WTC11 (cell line): Measurements from ENCODE around the gene PLXNC1.

ENCODE experiments used
- IRF2 ChIP-seq: sonication (generic); formaldehyde crosslinking; IDR thresholded peaks from 2 replicates; pipeline ENCODE4 v1.8.0; 2022; ENCODE audit warnings: low read depth, missing genetic modification reagents, borderline replicate concordance
- SP1 ChIP-seq: sonication (generic); formaldehyde crosslinking; conservative IDR thresholded peaks from 2 replicates; pipeline ENCODE4 v1.8.1; 2022; ENCODE audit warnings: missing genetic modification reagents
- TCF7 ChIP-seq: sonication (generic); formaldehyde crosslinking; IDR thresholded peaks from 2 replicates; pipeline ENCODE4 v1.8.0; 2022; ENCODE audit warnings: mild to moderate bottlenecking, low read depth, missing genetic modification reagents, moderate library complexity
- TF ChIP-seq, protein P1 (sequence below): fragments of 200-600 bp; IDR thresholded peaks from 2 replicates; pipeline ENCODE4 v1.8.0; 2022; ENCODE audit warnings: antibody characterized with exemption
- TF ChIP-seq, protein P2 (sequence below): sonication (generic); formaldehyde crosslinking; IDR thresholded peaks from 2 replicates; pipeline ENCODE4 v1.8.1; 2022; ENCODE audit warnings: mild to moderate bottlenecking, moderate library complexity, missing genetic modification reagents
- TF ChIP-seq, protein P3 (sequence below): sonication (generic); formaldehyde crosslinking; IDR thresholded peaks from 2 replicates; pipeline ENCODE4 v1.8.0; 2022; ENCODE audit warnings: mild to moderate bottlenecking, missing genetic modification reagents
- TF ChIP-seq, protein P4 (sequence below): sonication (generic); formaldehyde crosslinking; IDR thresholded peaks from 2 replicates; pipeline ENCODE4 v1.8.1; 2023; ENCODE audit warnings: mild to moderate bottlenecking, missing genetic modification reagents, borderline replicate concordance

DNA sequence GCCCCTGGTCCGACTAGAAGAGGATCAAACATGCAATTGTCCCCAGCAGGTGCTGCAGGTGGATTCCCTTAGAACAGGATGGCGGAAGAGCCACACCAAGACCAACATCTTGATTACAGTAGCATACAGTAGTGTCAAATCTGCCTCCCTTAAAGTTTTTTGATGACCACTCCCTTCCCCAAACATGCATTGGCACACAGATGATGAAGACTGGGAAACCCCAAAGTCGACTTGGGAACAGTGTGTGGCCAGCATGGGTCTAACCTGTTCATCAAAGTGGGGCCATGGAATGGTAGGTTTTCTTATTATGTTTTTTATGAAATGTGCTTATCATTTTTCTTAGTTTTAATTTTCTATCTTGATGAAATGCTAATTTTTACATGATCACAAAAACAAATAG lies 8.8 kb downstream of the PLXNC1 start:
- TF ChIP-seq, protein P1, sequence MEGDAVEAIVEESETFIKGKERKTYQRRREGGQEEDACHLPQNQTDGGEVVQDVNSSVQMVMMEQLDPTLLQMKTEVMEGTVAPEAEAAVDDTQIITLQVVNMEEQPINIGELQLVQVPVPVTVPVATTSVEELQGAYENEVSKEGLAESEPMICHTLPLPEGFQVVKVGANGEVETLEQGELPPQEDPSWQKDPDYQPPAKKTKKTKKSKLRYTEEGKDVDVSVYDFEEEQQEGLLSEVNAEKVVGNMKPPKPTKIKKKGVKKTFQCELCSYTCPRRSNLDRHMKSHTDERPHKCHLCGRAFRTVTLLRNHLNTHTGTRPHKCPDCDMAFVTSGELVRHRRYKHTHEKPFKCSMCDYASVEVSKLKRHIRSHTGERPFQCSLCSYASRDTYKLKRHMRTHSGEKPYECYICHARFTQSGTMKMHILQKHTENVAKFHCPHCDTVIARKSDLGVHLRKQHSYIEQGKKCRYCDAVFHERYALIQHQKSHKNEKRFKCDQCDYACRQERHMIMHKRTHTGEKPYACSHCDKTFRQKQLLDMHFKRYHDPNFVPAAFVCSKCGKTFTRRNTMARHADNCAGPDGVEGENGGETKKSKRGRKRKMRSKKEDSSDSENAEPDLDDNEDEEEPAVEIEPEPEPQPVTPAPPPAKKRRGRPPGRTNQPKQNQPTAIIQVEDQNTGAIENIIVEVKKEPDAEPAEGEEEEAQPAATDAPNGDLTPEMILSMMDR = no peak
- TF ChIP-seq, protein P2, sequence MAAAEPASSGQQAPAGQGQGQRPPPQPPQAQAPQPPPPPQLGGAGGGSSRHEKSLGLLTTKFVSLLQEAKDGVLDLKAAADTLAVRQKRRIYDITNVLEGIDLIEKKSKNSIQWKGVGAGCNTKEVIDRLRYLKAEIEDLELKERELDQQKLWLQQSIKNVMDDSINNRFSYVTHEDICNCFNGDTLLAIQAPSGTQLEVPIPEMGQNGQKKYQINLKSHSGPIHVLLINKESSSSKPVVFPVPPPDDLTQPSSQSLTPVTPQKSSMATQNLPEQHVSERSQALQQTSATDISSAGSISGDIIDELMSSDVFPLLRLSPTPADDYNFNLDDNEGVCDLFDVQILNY (CRISPR knock-in tag) = no peak
- TF ChIP-seq IRF2 (CRISPR knock-in tag) (no peak), TCF7 (CRISPR knock-in tag) (no peak), SP1 (CRISPR knock-in tag) (no peak)
- TF ChIP-seq, protein P3, sequence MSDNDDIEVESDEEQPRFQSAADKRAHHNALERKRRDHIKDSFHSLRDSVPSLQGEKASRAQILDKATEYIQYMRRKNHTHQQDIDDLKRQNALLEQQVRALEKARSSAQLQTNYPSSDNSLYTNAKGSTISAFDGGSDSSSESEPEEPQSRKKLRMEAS (CRISPR knock-in tag) = no peak
- TF ChIP-seq, protein P4, sequence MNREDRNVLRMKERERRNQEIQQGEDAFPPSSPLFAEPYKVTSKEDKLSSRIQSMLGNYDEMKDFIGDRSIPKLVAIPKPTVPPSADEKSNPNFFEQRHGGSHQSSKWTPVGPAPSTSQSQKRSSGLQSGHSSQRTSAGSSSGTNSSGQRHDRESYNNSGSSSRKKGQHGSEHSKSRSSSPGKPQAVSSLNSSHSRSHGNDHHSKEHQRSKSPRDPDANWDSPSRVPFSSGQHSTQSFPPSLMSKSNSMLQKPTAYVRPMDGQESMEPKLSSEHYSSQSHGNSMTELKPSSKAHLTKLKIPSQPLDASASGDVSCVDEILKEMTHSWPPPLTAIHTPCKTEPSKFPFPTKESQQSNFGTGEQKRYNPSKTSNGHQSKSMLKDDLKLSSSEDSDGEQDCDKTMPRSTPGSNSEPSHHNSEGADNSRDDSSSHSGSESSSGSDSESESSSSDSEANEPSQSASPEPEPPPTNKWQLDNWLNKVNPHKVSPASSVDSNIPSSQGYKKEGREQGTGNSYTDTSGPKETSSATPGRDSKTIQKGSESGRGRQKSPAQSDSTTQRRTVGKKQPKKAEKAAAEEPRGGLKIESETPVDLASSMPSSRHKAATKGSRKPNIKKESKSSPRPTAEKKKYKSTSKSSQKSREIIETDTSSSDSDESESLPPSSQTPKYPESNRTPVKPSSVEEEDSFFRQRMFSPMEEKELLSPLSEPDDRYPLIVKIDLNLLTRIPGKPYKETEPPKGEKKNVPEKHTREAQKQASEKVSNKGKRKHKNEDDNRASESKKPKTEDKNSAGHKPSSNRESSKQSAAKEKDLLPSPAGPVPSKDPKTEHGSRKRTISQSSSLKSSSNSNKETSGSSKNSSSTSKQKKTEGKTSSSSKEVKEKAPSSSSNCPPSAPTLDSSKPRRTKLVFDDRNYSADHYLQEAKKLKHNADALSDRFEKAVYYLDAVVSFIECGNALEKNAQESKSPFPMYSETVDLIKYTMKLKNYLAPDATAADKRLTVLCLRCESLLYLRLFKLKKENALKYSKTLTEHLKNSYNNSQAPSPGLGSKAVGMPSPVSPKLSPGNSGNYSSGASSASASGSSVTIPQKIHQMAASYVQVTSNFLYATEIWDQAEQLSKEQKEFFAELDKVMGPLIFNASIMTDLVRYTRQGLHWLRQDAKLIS (CRISPR knock-in tag) = no peak
